ENCODE results near the gene DLGAP1.

- TF ChIP-seq CTCF (IDR thresholded peaks at IDR 0.05) (no peak), POLR2A (IDR thresholded peaks at IDR 0.05) (no peak)
Measured at GRCh38 chr18:3494569-3494968, 960.5 kb downstream of the DLGAP1 start.

Measured in testis (tissue), 2 donors.